ENCODE data around the gene HOXC5.

Gene HOXC5

DNA sequence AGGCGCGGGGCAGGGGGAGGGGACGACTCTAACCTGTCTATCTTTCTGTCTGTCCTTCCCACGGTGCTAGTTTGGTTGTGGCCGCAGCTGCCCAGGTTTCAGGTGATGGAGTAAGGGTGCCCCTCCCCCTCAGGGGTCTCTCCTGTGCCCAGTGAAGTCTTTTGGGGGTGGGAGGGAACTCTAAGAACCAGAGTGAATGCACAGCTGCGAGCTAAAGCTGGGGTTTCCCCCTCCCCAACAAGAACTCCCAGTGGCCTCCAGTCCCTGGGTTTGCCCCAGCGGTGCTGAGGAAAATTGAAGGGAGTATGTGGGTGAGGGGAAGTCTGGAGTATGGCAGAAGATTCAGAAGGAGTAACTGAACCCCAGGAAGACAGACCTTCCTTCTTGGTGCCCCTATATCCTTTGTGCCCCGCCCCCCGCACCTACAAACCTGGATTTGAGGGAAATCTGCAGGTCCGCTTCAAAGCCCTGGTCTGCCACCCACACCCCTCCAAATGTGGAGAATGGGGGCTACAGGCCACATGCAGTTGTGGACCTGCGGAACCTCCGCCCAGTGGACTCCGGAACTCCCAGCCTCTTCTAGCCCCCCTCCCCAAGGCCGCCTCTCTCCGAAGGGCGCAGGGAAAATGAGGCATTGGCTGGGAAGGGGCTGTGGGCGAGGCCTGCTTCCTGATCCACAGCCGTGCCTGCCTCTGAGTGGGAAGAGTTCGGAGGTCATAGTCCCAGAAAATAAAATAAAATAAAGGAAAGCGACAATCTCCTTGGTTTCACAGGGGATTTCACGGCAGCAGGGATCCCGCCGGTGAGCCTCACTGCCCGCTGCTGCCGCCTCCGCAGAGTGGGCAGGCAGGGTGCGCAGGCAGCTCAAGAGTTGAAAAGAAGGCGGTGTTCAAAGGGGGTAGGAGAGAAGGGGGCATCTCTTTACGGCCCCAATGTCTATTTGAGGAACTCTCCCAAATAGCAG lies 36.3 kb upstream of the HOXC5 start:
- DNase-seq, result no peak

- DNase-seq, result no peak
Measured at GRCh38 chr12:53997204-53998109, 35.4 kb upstream of the HOXC5 start.

DNA sequence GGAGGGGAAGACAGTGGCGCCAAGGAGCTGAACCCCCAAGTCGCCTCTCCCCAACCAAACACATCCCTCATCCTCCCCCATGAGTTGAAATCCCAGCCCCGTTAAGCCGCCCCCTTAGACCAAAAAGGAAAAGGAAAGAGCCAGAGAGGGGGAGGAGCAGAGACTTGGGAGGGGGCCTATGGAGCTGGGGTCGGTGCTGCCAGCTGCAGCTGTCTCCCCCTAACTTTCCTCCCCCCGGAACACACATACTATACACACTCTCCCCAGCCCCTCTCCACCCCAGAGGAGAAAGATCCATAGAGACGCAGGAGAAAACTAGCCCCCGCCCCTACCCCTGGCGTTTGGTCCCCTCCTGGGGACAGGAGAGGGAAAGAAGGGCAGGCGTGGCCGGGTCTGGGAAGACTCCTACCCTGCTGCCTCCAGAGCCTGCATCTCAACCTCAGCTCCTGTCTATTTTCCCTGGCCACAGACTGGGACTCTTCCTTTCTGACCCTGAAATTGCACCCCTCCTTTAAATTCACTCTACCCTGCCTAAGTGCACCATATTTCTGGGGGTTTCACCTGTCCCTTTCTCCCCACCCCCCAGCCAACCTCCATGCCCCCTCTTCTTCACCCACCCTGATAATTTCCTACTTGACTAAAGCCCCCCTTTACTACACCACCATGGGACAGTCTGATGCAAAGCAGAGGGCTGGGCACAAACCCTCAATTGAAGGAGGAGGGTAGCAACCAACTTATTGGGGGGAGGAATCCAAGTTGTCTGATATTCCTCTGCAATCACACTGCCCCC lies 34.5 kb upstream of the HOXC5 start:
- DNase-seq, result no peak

GRCh38 chr12:53998900-53999236 lies 34.0 kb upstream of the HOXC5 start:
- no peak for DNase-seq

- DNase-seq, result no peak
Measured at GRCh38 chr12:53999559-54000115, 33.2 kb upstream of the HOXC5 start.

DNA sequence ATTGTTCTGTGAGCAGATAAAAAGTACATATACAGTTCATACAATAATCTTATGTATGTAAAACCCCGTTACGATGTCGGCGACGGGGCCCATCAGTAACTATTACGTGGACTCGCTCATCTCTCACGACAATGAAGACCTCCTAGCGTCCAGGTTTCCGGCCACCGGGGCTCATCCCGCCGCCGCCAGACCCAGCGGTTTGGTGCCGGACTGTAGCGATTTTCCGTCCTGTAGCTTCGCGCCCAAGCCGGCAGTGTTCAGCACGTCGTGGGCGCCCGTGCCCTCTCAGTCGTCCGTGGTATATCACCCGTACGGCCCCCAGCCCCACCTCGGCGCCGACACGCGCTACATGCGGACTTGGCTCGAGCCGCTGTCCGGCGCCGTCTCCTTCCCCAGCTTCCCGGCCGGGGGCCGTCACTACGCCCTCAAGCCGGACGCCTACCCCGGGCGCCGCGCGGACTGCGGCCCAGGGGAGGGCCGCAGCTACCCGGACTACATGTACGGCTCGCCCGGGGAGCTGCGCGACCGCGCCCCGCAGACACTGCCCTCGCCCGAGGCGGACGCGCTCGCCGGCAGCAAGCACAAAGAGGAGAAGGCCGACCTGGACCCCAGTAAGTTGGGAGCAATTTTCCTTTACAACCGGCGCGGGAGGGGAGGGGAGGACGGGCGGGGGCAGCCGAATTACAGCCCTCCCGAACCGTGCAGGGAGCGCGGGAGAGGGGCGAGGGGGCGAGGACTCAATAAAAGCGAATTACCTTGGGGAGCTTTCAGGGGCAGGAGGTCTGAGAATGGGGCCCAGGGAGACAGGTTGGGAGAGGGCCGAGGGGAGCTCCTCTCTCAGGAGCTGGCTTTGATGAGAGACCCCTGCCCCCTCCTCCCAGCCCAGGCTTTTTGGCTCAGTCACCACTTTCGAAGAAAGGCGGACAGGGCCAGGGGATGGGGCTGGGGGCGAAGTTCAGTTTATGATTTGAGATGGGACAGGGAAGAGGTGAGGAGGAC lies 32.4 kb upstream of the HOXC5 start, which contains the start of gene HOXC9:
Gene HOXC9 (plus strand): TSS at position 46 of the 999 bp plus-strand sequence. CDS start 28 bp downstream, at position 74.
- no peak for DNase-seq

GRCh38 chr12:54001283-54002187 lies 31.3 kb upstream of the HOXC5 start:
- DNase-seq, result no peak

- DNase-seq, result no peak
Measured at GRCh38 chr12:54002278-54002914, 30.5 kb upstream of the HOXC5 start.

- DNase-seq, result no peak
Measured at GRCh38 chr12:54002915-54003389, 29.9 kb upstream of the HOXC5 start.

DNA sequence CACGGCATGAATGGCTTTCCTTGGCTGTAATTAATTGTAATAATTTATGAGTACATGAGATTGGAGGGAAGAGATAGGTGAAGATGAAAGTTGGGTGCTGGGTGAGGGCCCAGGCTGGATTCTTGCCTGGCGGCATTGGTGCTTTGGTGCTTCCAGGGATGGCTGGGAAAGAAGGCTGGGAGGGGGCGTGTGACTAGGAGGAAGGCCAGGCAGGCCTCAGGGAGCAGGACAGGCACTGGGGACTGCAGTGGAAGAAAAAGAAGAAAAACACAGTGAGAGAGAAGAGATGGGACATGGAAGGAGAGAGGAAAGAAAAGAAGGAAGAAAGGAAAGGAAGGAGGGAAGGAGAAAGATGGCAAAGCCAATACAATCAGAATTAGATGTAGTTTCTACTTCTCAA lies 29.2 kb upstream of the HOXC5 start:
- no peak for DNase-seq

- no peak for DNase-seq
Measured at GRCh38 chr12:54004063-54004840, 28.6 kb upstream of the HOXC5 start.

DNA sequence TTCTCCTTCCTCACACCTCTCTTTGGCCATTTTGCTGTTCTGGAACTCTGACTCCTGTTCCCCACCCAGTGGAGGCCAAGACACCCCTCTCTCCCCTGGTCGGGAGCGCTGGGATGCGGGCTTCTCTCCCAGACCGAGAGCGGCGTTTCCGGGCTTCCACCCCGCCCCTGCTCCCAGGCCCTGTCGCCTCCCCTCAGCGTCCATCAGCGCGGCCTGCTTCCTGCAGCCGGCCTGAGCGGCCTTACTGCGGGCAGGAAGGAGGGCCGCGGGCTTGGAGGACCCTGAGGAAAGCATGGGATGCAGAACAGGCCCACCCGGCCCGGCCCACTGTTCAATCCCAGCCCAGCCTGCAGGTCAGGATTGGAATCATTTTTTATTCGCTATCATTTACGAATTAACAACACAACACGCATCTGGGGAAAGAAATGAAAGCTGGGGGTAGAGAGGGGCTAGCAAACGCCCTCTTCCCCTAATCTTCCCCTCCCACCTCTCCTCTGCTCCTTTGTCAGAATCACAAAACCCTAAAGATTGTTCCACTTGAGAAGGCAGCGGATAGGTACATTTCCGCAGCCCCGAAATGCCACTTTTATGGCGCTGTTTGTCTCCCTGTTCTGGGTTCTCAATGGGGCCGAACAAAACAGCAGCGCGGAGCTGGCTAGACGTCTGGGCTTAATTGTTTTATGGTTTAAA lies 27.9 kb upstream of the HOXC5 start:
- DNase-seq, result no peak

DNA sequence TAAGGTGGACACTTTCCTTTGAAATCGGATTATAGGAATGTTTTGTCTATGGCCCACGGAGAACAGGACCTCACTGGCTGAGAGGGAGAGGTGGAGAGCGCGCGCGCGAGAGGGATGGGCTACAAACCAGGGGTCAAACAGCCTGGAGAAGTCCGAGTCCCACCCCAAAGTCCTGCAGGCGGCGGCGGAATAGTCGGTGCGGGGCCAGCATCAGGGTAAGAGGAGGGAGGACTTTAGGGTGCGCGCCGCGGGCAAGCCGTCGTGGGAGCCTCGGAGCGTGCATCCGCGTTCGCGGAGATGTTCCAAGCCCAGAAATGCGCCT lies 27.4 kb upstream of the HOXC5 start:
- DNase-seq, result no peak

DNA sequence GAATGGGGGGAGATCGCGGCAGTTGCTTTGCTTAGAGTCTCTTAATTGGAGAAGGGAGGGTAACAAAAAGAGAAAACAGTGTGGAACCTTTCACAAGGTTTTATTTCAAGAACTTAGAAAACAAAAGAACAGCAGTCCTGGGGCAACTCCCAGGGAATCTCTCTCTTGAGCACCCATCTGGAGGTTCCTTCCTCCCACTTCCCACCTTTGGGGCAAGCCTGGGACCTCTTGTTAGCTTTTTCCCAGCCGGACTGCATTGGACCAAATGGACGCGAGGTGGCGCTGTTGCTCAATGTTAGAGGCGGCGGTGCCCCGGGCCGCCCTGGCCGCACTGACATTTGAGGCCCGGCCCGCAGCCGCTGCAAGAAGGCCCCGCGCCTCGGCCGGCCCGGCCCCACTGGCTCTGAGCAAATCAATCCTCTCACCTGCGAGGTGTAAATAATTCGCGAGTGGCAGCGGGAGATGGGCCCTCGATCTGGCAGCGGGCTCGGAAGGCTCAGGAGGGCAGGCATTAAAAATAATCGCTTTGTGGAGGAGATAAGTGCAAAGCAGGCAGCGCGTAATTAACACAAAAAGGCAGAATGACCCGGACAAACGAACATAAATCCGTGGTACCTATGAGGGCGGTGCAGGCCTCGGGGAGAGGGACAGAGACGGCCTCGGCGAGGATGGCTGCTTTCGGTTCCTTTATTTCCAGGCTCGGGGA lies 26.8 kb upstream of the HOXC5 start:
- DNase-seq, result peak; percentile 74

GRCh38 chr12:54006559-54007220 lies 26.2 kb upstream of the HOXC5 start:
- DNase-seq, result no peak

- DNase-seq, result no peak
Measured at GRCh38 chr12:54007538-54008259, 25.2 kb upstream of the HOXC5 start.

All from CD4-positive, alpha-beta T cell treated with Interleukin-15 for 1 hour (primary cell).